GM12892 (cell line): ENCODE results near the gene JARID2.

Experiments
- POLR2A ChIP-seq: IDR thresholded peaks from 2 replicates; pipeline ENCODE4 v1.6.1; 2011; ENCODE audit warnings: low read depth, low read length, control low read depth
- POLR2AphosphoS5 ChIP-seq: IDR thresholded peaks from 2 replicates; pipeline ENCODE4 v1.6.1; 2011; ENCODE audit warnings: low read depth, low read length, control low read depth
- TAF1 ChIP-seq: IDR thresholded peaks from 2 replicates; pipeline ENCODE4 v1.6.1; 2011; ENCODE audit warnings: low read depth, mild to moderate bottlenecking, control low read depth, low read length, borderline replicate concordance

DNA sequence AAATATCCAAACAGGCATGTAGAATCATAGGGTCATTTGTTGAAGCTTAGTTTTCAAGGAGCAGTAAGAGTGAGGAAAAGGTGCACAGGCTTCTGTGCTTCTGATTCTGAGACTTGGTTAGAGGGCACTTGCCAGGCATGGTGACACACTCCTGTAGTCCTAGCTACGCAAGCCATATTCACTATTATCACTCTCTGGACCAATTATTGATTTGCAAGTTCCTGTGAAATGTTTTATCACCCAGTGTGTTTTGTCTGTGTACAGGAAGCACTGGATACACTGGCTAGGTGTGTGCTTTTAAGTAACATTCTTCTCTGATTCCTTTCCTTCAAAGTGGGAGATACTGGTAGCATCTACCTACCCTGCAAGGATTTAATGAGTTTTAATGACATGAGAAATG is 76.3 kb downstream of the JARID2 start:
- TF ChIP-seq POLR2AphosphoS5 (no peak), POLR2A (no peak), TAF1 (no peak)
